Retinal pigment epithelial cell (primary cell): ENCODE results near the gene SOHLH1.

Experiments
- DNase-seq: peaks from one replicate; pipeline ENCODE4 v3.0.0-alpha.2; 2010; ENCODE audit warnings: low read depth
- H3K4me3 ChIP-seq: 2 replicates; pipeline ENCODE4 v1.5.1; 2011; ENCODE audit warnings: mild to moderate bottlenecking, low read length, control low read depth, moderate library complexity
- TF ChIP-seq, protein P1 (sequence below): conservative IDR thresholded peaks from 2 replicates; pipeline ENCODE4 v1.5.1; 2011; ENCODE audit warnings: low read depth, low read length, control low read depth, inconsistent platforms

Gene SOHLH1

GRCh38 chr9:135703726-135704125, 4.4 kb upstream of the SOHLH1 start:
- TF ChIP-seq, protein P1, sequence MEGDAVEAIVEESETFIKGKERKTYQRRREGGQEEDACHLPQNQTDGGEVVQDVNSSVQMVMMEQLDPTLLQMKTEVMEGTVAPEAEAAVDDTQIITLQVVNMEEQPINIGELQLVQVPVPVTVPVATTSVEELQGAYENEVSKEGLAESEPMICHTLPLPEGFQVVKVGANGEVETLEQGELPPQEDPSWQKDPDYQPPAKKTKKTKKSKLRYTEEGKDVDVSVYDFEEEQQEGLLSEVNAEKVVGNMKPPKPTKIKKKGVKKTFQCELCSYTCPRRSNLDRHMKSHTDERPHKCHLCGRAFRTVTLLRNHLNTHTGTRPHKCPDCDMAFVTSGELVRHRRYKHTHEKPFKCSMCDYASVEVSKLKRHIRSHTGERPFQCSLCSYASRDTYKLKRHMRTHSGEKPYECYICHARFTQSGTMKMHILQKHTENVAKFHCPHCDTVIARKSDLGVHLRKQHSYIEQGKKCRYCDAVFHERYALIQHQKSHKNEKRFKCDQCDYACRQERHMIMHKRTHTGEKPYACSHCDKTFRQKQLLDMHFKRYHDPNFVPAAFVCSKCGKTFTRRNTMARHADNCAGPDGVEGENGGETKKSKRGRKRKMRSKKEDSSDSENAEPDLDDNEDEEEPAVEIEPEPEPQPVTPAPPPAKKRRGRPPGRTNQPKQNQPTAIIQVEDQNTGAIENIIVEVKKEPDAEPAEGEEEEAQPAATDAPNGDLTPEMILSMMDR, result no peak
- DNase-seq, result no peak
- no peak overlapping the region for H3K4me3 ChIP-seq

- no peak for DNase-seq
- TF ChIP-seq, protein P1, result peak; percentile 75
- H3K4me3 ChIP-seq, result no peak within 1 kb of the TSS
Measured at GRCh38 chr9:135701959-135702721, 2.9 kb upstream of the SOHLH1 start, which contains the start of gene KCNT1. Gene KCNT1, plus strand, starts transcription at chr9:135702185. Its CDS starts 74 bp downstream, at chr9:135702259.

- H3K4me3 ChIP-seq, result no peak overlapping the region
- no peak for DNase-seq
- TF ChIP-seq, protein P1, result no peak
Measured at GRCh38 chr9:135701067-135701958, 2.0 kb upstream of the SOHLH1 start.

- TF ChIP-seq, protein P1, result no peak
- no peak overlapping the region for H3K4me3 ChIP-seq
- DNase-seq, result no peak
Measured at GRCh38 chr9:135700525-135700924, 1.2 kb upstream of the SOHLH1 start.

- H3K4me3 ChIP-seq, result no peak overlapping the region
- DNase-seq, result no peak
- TF ChIP-seq, protein P1, result no peak
Measured at GRCh38 chr9:135698767-135699166, 514 bp downstream of the SOHLH1 start.

GRCh38 chr9:135698236-135698635, 1.0 kb downstream of the SOHLH1 start:
- no peak overlapping the region for H3K4me3 ChIP-seq
- TF ChIP-seq, protein P1, result no peak
- DNase-seq, result no peak
